IPS-18c (cell line): ENCODE data around the gene TACC2.

Source experiments
- H3K4me3 ChIP-seq: 2 replicates; pipeline ENCODE4 v1.7.0; 2013; ENCODE audit warnings: low read depth, mild to moderate bottlenecking, low read length, moderate library complexity; ENCODE audit not compliant: insufficient read depth
- H3K9me3 ChIP-seq: one replicate; pipeline ENCODE4 v1.6.1; 2013; ENCODE audit warnings: mild to moderate bottlenecking, low read length, moderate library complexity; ENCODE audit not compliant: control insufficient read depth, insufficient read depth

TACC2 gene

DNA sequence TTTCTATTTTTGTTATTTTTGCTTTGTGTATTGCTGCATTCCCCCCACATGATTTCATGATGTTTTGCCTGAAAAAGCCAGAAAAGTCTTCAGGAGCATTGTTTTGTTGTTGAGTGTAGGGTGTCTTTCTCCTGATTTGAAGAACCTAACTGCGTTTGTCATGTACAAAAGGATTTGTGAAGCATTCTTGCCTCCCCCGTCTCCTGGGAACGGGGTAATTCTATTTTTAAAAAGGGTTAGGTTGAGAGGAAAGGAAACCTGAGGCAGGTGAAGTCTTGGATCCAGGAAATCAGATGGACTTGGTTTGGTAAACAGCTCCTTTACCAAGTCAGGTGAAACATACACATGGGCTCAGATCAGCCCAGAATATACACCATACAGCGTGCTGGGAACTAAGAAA is 256.2 kb downstream of the TACC2 start:
- H3K4me3 ChIP-seq: no peak overlapping the region
- H3K9me3 ChIP-seq: no peaks in the 10 kb centered on the region

DNA sequence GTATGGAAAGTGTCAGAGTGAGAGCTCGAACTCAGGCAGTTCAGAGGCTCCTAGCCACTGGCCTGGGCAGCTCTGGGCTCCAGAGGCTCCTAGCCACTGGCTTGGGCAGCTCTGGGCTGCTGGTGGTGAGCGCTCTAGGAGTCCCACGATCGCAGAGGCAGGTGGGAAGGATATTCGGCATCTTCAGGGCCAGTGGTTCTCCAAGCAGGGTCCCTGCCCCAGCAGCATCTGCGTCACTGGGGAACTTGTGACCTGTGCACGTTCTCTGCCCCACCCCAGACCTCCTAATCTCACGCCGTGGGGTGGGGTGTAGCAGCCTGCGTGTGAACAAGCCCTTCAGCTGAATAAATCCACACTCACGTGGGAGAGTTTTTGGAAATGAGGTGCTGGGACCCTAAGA is 256.9 kb downstream of the TACC2 start:
- Histone ChIP-seq H3K4me3 (no peak overlapping the region), H3K9me3 (no peaks in the 10 kb centered on the region)

DNA sequence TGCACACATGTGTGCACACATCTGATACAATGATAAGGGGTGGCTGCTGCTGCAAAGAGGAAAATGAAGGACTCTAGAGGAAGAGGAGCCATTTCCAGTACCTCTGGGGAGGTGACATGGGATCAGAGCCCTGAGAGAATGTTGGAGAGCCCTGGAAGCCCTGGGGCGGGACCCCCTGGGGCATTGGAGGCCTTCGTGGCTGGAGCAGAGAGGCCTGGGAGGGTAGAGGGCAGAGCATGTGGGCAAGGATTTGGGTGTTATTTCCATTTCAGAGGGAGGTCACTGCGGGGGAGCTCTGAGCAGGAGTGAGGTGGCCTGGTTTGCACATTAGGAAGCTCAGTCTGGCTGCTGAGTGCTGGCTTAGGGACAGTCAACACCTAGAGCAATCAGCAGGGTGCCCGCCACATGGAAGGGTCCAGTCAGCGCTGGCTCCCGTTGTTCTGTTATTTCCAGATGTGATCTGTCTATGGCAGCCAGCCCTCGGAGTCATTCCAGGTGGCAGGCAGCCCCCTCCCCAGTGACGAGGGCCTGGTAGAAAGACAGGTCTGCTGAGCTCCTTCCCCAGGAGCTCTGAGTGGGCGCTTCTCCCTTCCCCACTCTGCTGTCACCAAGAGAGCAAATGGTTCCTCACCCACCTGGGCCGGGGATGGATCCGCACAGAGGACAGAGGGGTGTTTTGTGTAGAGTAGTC is 258.0 kb downstream of the TACC2 start:
- Histone ChIP-seq H3K4me3 (no peak overlapping the region), H3K9me3 (no peaks in the 10 kb centered on the region)

DNA sequence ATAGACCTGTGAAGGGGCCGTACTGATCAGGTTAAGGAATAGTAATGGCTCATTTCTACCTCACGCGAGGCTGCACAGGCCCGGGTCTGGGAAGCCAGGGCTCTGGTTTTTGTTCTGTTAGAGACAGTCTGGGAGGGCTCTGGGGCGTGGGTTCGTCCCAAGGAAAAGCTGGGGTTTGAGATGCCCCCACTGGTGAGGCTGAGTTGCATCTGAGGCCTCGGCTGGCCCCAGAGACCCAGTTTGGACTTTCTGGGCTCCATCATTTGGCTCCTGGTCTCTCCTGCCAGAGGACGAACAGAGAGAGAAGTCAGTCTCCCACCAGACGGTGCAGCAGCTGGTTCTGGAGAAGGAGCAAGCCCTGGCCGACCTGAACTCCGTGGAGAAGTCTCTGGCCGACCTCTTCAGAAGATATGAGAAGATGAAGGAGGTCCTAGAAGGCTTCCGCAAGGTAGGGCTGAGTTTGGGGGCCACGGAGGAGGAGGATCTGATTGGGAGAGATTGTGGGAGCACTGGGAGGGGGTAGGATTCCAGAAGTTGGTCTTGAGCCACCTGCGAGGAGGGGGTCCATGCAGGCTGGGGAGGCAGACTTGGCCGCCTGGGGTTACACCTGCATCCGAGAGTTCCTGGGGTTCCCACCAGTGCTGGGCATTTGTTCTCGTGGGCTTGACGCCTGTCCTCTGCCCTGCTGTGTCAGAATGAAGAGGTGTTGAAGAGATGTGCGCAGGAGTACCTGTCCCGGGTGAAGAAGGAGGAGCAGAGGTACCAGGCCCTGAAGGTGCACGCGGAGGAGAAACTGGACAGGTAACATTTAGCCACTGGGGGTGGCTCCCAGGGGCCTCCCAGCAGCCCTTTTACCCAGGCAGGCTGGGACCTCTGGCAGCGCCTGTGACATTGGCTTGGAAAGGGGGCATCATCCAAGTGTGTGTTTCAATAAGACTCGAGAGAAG is 259.7 kb downstream of the TACC2 start:
- H3K4me3 ChIP-seq: no peak overlapping the region
- H3K9me3 ChIP-seq: no peaks in the 10 kb centered on the region

DNA sequence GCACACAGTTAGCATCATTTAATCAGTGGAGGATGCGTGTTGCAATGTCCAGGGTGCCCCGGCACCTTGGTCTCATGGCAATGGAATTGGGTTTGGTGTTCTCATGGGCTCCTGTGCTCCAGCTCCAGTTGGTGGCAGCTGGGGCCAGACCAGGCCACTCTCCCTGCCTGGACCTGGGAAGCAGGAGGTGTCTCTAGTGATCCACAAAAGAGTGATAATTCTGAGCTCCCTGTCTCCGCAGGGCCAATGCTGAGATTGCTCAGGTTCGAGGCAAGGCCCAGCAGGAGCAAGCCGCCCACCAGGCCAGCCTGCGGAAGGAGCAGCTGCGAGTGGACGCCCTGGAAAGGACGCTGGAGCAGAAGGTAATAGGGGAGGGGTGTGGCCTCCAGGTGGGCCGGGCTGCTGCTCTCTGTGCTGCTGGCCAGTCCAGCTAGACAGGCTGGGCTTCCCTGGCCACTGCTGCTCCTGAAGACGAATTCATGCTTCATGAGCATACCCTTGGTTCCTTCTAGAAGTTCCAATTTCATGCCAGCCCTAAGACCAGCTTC is 260.4 kb downstream of the TACC2 start:
- Histone ChIP-seq H3K9me3 (no peaks in the 10 kb centered on the region), H3K4me3 (no peak overlapping the region)

DNA sequence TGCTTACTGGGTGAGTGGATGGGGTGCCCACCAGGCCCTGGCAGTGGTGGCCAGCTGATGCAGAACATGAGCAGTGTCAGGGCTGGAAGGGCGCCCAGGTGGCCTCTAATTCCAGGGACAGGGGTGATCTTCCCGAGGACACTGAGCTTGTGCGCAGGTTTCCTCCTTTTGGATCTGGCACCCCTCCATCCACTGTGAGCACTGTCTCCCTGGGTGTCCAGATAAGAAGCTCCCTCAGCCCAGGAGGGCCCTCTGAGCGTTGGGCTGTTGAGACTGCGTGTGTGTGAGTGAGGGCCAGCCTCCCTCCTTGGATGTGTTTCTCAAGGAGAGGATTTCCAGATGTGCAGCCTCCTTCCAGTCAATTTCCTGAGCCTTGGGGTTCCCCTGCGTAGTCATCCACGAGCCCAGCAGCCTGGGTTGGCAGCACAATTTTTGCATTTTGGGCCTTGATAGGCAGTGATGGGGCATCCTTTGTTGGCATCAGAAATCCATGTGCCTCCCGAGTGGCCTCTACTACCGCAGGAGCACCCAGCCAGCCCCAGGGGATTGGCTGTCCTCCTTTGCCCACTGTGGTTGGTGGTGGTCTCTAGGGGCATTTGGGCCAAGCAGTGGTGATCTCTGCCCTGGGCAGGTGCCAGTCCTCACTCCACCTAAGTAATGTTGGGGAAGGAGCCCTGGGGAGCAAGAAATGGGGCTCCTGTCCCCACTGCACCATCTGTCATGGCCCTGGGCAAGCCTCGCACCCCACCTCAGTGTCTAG is 261.2 kb downstream of the TACC2 start:
- Histone ChIP-seq H3K4me3 (no peak overlapping the region), H3K9me3 (no peaks in the 10 kb centered on the region)

DNA sequence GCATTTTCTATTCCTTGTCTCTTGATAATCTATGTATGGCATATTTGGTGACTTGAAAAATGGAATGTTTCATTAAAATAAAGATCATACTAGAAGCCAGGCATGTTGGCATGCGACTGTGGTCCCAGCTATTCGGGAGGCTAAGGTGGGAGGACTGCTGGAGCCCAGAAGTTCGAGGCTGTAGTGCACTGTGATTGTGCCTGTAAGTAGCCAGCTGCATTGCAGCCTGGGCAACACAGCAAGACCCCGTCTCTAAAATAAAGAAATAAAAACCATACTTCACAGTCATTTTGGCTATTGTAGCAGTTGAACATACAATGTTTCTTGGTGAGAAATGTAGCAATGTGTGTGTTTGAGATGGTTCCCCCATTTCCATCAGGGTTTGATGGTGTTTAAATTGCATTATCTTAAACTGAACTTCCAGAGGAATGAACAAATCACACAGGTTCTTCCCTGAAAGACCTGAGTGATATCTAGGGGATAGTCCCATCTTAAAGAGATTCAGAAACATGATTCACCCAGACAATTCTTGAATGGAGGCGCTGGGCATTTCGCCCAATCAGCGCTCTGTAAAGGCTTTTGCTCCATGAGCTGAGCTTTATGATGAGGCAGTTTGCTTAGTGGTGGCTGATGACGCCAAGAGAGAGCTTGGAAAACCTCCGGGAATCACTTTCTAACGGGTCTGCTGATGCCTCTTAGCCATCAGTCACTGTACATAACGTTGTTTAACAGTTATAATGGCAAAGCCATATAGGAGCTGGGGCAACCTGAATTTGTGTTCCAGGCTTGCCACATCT is 262.7 kb downstream of the TACC2 start:
- H3K9me3 ChIP-seq: no peaks in the 10 kb centered on the region
- no peak overlapping the region for H3K4me3 ChIP-seq

DNA sequence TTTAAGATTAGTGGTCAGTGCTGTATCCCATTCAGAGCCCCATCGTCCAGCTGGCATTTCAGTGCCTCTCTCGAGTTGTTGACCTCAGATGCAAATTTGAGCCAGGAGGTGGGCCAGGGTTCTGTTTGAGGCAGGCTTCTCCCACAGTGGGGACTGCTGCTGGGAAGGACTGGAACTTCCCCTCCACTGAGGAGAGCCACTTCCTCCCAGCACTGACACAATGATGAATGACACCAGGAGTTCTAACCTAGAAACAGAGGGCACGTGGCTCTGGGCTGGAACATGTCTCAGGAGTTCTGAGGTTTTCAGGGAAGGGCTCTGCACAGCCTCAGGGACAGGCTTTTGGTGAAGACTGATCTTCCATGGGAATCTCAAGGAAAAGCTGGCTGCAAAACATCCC is 263.8 kb downstream of the TACC2 start:
- no peaks in the 10 kb centered on the region for H3K9me3 ChIP-seq
- no peak overlapping the region for H3K4me3 ChIP-seq

DNA sequence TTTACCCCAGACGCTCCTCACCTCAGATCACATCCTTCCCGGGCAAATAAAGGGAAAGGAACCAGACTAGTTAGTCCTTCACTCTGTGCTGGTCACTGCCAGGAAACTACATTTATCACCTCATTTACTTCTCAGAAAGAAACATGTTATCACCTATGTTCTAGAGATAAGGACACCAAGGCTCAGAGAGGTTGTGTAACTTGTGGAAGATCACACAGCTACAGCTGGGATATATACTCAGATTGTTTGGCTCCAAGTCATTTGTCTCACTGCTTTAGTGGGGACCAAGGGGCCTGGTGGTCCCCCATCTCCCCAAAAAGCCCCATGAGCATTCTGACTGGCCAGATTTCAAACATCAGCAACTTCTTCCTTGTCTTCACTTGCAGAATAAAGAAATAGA is 264.6 kb downstream of the TACC2 start:
- Histone ChIP-seq H3K9me3 (no peaks in the 10 kb centered on the region), H3K4me3 (no peak overlapping the region)

DNA sequence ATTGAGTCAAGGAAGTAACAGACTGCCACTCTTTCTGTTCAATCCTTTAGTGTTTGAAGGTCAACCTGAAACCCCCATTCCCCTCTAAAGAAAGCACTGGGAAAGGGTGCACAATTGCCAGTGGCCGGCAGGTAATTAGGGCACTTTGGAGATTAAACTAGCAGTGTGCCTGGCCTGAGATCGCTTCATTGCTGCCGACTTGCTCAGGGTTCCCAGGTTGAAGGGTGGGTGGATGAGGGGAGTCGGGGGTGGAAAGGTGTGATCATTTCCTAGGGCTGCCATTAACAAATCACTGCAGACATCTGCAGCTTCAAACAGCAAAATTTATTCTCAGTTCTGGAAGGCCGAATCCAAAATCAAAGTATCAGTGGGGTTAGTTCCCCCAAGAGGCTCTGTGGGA is 265.9 kb downstream of the TACC2 start:
- no peak overlapping the region for H3K4me3 ChIP-seq
- H3K9me3 ChIP-seq: no peaks in the 10 kb centered on the region

DNA sequence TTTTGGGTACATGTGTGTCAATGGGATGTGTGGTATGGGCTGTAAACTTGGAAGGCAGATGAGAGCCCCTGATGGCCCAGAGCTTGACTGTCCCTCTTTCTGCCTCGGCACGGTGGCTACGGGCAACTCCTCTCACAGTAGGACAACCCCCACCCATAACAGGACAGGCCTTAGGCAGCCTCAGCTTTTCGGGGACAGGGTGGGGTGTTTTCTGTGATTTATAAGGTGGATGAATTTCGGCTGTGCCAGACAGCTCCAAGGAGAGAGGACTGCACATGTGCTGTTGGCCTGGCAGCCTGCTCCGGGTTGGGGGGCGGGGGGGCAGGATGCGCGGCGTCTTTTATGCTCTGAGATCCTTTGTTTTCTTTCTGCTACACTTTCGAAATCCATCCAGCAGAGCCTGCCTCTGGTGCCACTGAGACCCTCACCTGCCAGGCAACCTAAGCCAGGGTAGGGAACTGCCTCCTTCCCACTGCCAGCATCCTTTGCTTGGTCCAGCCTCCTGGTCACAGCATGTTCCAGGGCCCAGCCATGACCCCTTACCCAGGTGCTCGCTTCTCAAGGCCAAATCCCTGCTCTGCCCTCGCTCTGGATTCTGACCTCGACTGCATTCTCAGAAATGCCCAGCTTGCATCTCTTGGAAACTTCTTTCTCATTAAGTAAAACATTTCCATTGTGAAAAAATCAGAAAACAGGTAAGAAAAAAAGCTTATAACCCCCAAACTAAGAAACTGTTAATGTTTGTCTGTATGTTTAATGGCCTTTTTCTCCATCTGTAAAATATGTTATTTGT is 266.7 kb downstream of the TACC2 start:
- Histone ChIP-seq H3K9me3 (no peaks in the 10 kb centered on the region), H3K4me3 (no peak overlapping the region)

DNA sequence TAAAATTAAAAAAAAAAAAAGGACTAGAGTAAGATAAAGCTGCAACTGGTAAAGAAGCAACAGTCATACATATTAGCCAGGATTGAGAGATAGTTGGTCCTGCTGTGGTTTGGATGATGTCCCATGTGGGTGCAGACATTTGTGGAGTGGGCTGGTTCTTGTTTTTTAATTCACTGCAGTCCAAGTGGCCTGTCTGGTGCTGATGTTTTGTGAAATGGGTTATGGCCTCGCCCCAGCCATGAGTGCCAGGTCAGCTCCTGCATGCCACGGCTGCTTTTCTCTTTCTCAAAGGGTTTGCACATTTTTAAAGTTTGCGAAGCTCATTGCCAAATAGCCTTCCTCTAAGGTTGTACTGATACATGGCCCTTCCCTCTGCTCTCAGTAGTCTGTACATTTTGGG is 268.1 kb downstream of the TACC2 start:
- no peak overlapping the region for H3K4me3 ChIP-seq
- H3K9me3 ChIP-seq: no peaks in the 10 kb centered on the region

DNA sequence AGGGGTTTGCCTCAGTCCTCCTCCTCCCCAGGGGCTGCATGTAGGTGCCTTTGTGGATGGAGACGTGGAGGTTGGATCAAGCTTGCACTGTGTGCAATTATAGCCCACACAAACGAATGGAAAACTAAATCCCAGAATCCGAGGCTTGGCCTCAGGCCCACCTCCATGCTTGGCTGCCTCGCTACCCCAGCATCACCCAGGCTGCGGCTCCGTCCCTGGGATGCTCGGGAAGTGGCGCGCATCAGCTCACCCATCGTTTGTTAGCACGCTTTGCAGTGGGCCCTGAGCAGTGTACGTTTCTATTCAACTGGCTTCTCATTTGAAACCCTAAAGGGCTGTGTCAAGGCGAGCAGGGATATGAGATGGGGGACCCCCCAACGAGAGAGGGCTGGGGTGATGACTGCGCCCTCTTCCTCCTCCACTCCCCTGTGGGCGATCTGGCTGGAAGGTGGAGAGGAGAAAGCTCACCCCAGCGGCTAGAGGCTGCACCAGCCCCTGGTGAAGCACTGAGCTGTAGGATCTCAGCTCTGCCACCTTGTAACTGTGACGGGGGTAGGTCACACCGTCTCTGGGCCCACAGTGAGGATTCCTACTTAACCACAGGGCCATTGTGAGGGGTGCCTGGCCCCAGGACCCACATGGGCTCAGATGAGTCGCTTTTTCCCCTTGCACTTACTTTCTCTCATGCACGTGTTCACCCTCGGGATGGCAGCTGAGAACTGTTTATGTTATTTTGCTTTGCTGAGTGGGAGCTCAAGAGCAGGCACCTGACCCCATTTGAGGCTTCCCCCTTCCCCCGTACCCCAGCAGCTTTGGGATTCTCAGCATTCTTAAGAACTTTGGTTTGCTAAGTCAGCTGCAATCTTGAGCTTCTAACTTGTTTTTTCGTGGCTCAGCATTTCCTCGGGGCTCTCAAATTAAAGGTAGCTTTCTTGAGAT is 269.4 kb downstream of the TACC2 start:
- no peak overlapping the region for H3K4me3 ChIP-seq
- no peaks in the 10 kb centered on the region for H3K9me3 ChIP-seq

DNA sequence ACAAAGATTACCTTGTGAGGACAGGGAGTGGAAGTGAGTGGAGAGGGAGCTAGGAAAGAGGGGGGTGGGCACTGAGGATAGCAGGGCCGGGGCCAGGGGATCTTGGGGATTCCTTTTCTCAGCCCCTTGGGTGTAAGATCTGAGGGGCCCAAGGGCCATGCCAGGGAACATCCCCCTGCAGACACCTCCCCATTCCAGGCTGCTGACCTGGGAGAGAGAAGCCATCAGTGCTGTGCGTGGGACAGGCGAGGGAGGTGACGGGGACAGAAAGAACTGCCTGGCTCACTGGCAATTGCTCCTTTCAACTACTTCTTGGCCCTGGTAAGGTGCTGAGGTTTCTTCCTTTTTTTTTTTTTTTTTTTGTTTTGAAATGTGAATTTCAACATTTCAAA is 270.1 kb downstream of the TACC2 start:
- no peaks in the 10 kb centered on the region for H3K9me3 ChIP-seq
- no peak overlapping the region for H3K4me3 ChIP-seq

DNA sequence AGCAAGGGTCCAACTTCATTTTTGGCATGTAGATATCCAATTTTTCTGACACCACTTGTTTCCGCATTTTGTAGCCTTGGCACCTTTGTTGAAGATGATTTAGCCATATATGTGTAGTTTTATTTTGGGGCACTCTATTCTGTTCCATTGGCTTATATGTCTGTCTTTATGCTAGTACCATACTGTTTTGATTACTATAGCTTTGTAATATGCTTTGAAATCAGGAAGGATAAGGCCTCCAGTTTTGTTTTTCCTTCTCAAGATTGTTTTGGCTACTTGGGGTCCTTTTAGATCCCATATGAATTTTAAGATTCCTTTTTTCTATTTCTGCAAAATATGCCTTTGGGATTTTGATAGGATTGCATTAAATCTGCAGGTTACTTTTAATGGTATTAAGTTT is 272.6 kb downstream of the TACC2 start:
- no peak overlapping the region for H3K4me3 ChIP-seq
- no peaks in the 10 kb centered on the region for H3K9me3 ChIP-seq
